Activated CD8-positive, alpha-beta T cell treated with anti-CD3 and anti-CD28 coated beads for 36 hours (primary cell): Measurements from ENCODE around the gene TLR3. TPM values are rescaled to one million over a fixed set of nuclear protein-coding genes. Genes with fewer than 3 reads are reported as not detected.

Source experiments
- ATAC-seq: fragments of 200-7000 bp; cut with Tn5 transposase; one replicate; pipeline ENCODE4 v1.10.0; 2021; ENCODE audit warnings: mild to moderate bottlenecking, moderate library complexity
- CTCF ChIA-PET: fragments of 350-600 bp; sonication (Branson Sonifier 250); formaldehyde crosslinking; loops from one replicate; lab custom pipeline; 2021; ENCODE audit warnings: antibody characterized with exemption; lab: Charles Lee
- POLR2A ChIA-PET: fragments of 350-600 bp; sonication (Branson Sonifier 250); formaldehyde crosslinking; loops from one replicate; lab custom pipeline; 2021; ENCODE audit warnings: antibody characterized with exemption; lab: Charles Lee
- DNase-seq: peaks from one replicate; pipeline ENCODE4 v3.0.0-alpha.2; 2020
- H3K27ac Mint-ChIP-seq: one replicate; pipeline ENCODE4 v1.8.0; 2021; ENCODE audit warnings: mild to moderate bottlenecking, mixed read lengths
- H3K27me3 Mint-ChIP-seq: one replicate; pipeline ENCODE4 v1.8.0; 2021; ENCODE audit warnings: mixed read lengths
- H3K36me3 Mint-ChIP-seq: one replicate; pipeline ENCODE4 v1.8.0; 2021; ENCODE audit warnings: low read depth, mixed read lengths
- H3K4me1 Mint-ChIP-seq: one replicate; pipeline ENCODE4 v1.8.0; 2021; ENCODE audit warnings: low read depth, mixed read lengths
- H3K4me3 Mint-ChIP-seq: one replicate; pipeline ENCODE4 v1.8.0; 2021; ENCODE audit warnings: mild to moderate bottlenecking, moderate library complexity, mixed read lengths
- H3K9me3 Mint-ChIP-seq: one replicate; pipeline ENCODE4 v1.8.0; 2021; ENCODE audit warnings: mixed read lengths
- CTCF ChIP-seq: fragments of 200-600 bp; IDR thresholded peaks from one replicate; pipeline ENCODE4 v1.8.0; 2022; ENCODE audit warnings: antibody characterized with exemption, mild to moderate bottlenecking
- intact Hi-C: fragments of 100-400 bp; cut with micrococcal nuclease; formaldehyde crosslinking; loops from one replicate; pipeline ENCODE4 v1.10.0; 2022
- total RNA-seq, 2 experiments: library from RNA; stranded (reverse); gene quantifications; one replicate each; pipeline ENCODE4 v1.2.3, GENCODE V29; 2021

The TLR3 gene
- total RNA-seq, 2 experiments from 2014 or later = not detected

GRCh38 chr4:186078981-186079638, 10.2 kb downstream of the TLR3 start:
- intact Hi-C loops = no loop called here
- H3K4me3 Mint-ChIP-seq = no peak overlapping the region
- no peaks in the 10 kb centered on the region for H3K36me3 Mint-ChIP-seq
- no peaks in the 10 kb centered on the region for H3K9me3 Mint-ChIP-seq
- ATAC-seq (no peak), DNase-seq (no peak)
- H3K4me1 Mint-ChIP-seq = no peaks in the 10 kb centered on the region
- POLR2A ChIA-PET = no interaction called here
- H3K27me3 Mint-ChIP-seq = peaks cover 2% of the 10 kb centered on the region
- CTCF ChIA-PET = interaction anchor here (1.0 to 1.1 kb wide), 2 partner anchors 10 to 41 kb away, joined by 3 read pairs; no protein-coding TSS in a partner anchor
- no peak overlapping the region for H3K27ac Mint-ChIP-seq
- no peak for TF ChIP-seq CTCF

- CTCF ChIA-PET = interaction anchor here (1.0 to 1.1 kb wide), 2 partner anchors 9 to 42 kb away, joined by 3 read pairs; no protein-coding TSS in a partner anchor
- H3K4me1 Mint-ChIP-seq = no peaks in the 10 kb centered on the region
- intact Hi-C loops = no loop called here
- no peak for ATAC-seq
- H3K4me3 Mint-ChIP-seq = no peak overlapping the region
- no peaks in the 10 kb centered on the region for H3K9me3 Mint-ChIP-seq
- TF ChIP-seq CTCF = no peak
- H3K27ac Mint-ChIP-seq = no peak overlapping the region
- peaks cover 2% of the 10 kb centered on the region for H3K27me3 Mint-ChIP-seq
- no peaks in the 10 kb centered on the region for H3K36me3 Mint-ChIP-seq
- POLR2A ChIA-PET = no interaction called here
- DNase-seq = no peak
Observed at GRCh38 chr4:186079694-186080093, 10.7 kb downstream of the TLR3 start.

- H3K36me3 Mint-ChIP-seq = no peaks in the 10 kb centered on the region
- ChIA-PET CTCF (interaction anchor here (0.7 kb wide), 1 partner anchor 60 kb away, joined by 3 read pairs; no protein-coding TSS in a partner anchor), POLR2A (no interaction called here)
- intact Hi-C loops = no loop called here
- H3K27me3 Mint-ChIP-seq = peaks cover 2% of the 10 kb centered on the region
- ATAC-seq = no peak
- H3K27ac Mint-ChIP-seq = no peak overlapping the region
- H3K4me1 Mint-ChIP-seq = no peaks in the 10 kb centered on the region
- TF ChIP-seq CTCF = no peak
- no peak overlapping the region for H3K4me3 Mint-ChIP-seq
- DNase-seq = no peak
- no peaks in the 10 kb centered on the region for H3K9me3 Mint-ChIP-seq
Observed at GRCh38 chr4:186081202-186081807, 12.3 kb downstream of the TLR3 start.

- no peaks in the 10 kb centered on the region for H3K4me1 Mint-ChIP-seq
- ChIA-PET CTCF (no interaction called here), POLR2A (no interaction called here)
- no peaks in the 10 kb centered on the region for H3K9me3 Mint-ChIP-seq
- H3K27me3 Mint-ChIP-seq = peaks cover 2% of the 10 kb centered on the region
- ATAC-seq (no peak), DNase-seq (no peak)
- TF ChIP-seq CTCF = no peak
- no peak overlapping the region for H3K27ac Mint-ChIP-seq
- no peak overlapping the region for H3K4me3 Mint-ChIP-seq
- no peaks in the 10 kb centered on the region for H3K36me3 Mint-ChIP-seq
- intact Hi-C loops = no loop called here
Observed at GRCh38 chr4:186082221-186082620, 13.3 kb downstream of the TLR3 start.

GRCh38 chr4:186088523-186088922, 19.6 kb downstream of the TLR3 start:
- ChIA-PET CTCF (interaction anchor here (0.9 kb wide), 1 partner anchor 9 kb away, joined by 3 read pairs; no protein-coding TSS in a partner anchor), POLR2A (no interaction called here)
- no peaks in the 10 kb centered on the region for H3K4me1 Mint-ChIP-seq
- H3K36me3 Mint-ChIP-seq = no peaks in the 10 kb centered on the region
- H3K4me3 Mint-ChIP-seq = no peak overlapping the region
- peaks cover 8% of the 10 kb centered on the region for H3K27me3 Mint-ChIP-seq
- ATAC-seq = no peak
- intact Hi-C loops = no loop called here
- no peak overlapping the region for H3K27ac Mint-ChIP-seq
- H3K9me3 Mint-ChIP-seq = no peaks in the 10 kb centered on the region
- no peak for TF ChIP-seq CTCF
- DNase-seq = no peak
